SK-N-SH (cell line): Measurements from ENCODE around the gene TMPRSS2. TPM values are rescaled to one million over a fixed set of nuclear protein-coding genes. Genes with fewer than 3 reads are reported as not detected.

ENCODE experiments used
- CTCF ChIA-PET: fragments of 300-600, 350-600 bp; formaldehyde crosslinking; extraction: SDS; loops from one replicate; lab custom pipeline; 2021; lab: Yijun Ruan, JAX
- POLR2A ChIA-PET: fragments of 350-600 bp; sonication (Branson Sonifier 250); formaldehyde crosslinking; extraction: SDS; loops from one replicate; lab custom pipeline; 2020; ENCODE audit warnings: antibody characterized with exemption, inconsistent platforms; lab: Yijun Ruan, JAX
- DNase-seq: peaks from one replicate; pipeline ENCODE4 v3.0.0; 2012
- H2AFZ ChIP-seq: fragments of 200-600 bp; sonication (generic); 2 replicates; pipeline ENCODE4 v1.8.1; 2016; ENCODE audit warnings: antibody characterized with exemption, mild to moderate bottlenecking, low read depth
- H3F3A ChIP-seq: fragments of 200-600 bp; sonication (generic); replicated peaks from 2 replicates; pipeline ENCODE3; 2016; ENCODE audit warnings: antibody characterized with exemption, mild to moderate bottlenecking; ENCODE audit not compliant: insufficient read depth
- H3K27ac ChIP-seq, 2 experiments: fragments of 200-500 bp in 1 of 2; fragments of 200-600 bp in 1 of 2; sonication (Bioruptor generic) in 1 of 2; sonication (generic), shearing (Covaris generic) in 1 of 2; 2 replicates each; pipeline versions ENCODE4 v1.5.1 to v1.6.1; 2014 to 2016; ENCODE audit warnings: low read depth in 2 of 2, inconsistent platforms in 1 of 2, low read length in 1 of 2, mild to moderate bottlenecking in 1 of 2, mixed read lengths in 1 of 2
- H3K27me3 ChIP-seq: fragments of 200-600 bp; sonication (generic), shearing (Covaris generic); 2 replicates; pipeline ENCODE4 v1.6.1; 2016; ENCODE audit warnings: mixed run types; ENCODE audit not compliant: insufficient read depth
- H3K36me3 ChIP-seq, 2 experiments: fragments of 200-500 bp in 1 of 2; fragments of 200-600 bp in 1 of 2; sonication (Bioruptor generic) in 1 of 2; sonication (generic) in 1 of 2; replicated peaks in 1 of 2; 2 replicates each; pipeline versions ENCODE3 to v1.5.1; 2014 to 2016; ENCODE audit warnings: low read length in 1 of 2, mild to moderate bottlenecking in 1 of 2; ENCODE audit not compliant: insufficient read depth in 2 of 2, control insufficient read depth in 1 of 2
- H3K4me1 ChIP-seq, 2 experiments: fragments of 200-500 bp in 1 of 2; fragments of 200-600 bp in 1 of 2; sonication (Bioruptor generic) in 1 of 2; sonication (generic), shearing (Covaris generic) in 1 of 2; 2 replicates each; pipeline versions ENCODE4 v1.5.1 to v1.6.1; 2014 to 2016; ENCODE audit warnings: low read depth in 1 of 2, low read length in 1 of 2, mixed run types in 1 of 2; ENCODE audit not compliant: insufficient read depth in 2 of 2, control insufficient read depth in 1 of 2
- H3K4me2 ChIP-seq: fragments of 200-600 bp; sonication (generic), shearing (Covaris generic); 2 replicates; pipeline ENCODE4 v1.6.1; 2017; ENCODE audit warnings: mixed run types
- H3K4me3 ChIP-seq, 2 experiments: fragments of 200-500 bp in 1 of 2; fragments of 200-600 bp in 1 of 2; sonication (Bioruptor generic) in 1 of 2; sonication (generic), shearing (Covaris generic) in 1 of 2; 2 replicates each; pipeline versions ENCODE4 v1.5.1 to v1.8.1; 2014 to 2016; ENCODE audit warnings: low read depth in 2 of 2, inconsistent platforms in 1 of 2, low read length in 1 of 2, mild to moderate bottlenecking in 1 of 2, mixed read lengths in 1 of 2, moderate library complexity in 1 of 2
- H3K79me2 ChIP-seq: fragments of 200-600 bp; sonication (generic); 2 replicates; pipeline ENCODE4 v1.8.1; 2017; ENCODE audit warnings: mild to moderate bottlenecking; ENCODE audit not compliant: insufficient read depth
- H3K9ac ChIP-seq: fragments of 200-600 bp; sonication (generic); 2 replicates; pipeline ENCODE4 v1.6.1; 2017; ENCODE audit warnings: mixed run types
- H3K9me2 ChIP-seq: fragments of 200-600 bp; sonication (generic); 2 replicates; pipeline ENCODE4 v1.6.1; 2017; ENCODE audit warnings: mixed run types
- H3K9me3 ChIP-seq: fragments of 200-600 bp; sonication (generic); 2 replicates; pipeline ENCODE4 v1.6.1; 2017; ENCODE audit warnings: mixed run types, mild to moderate bottlenecking, moderate library complexity
- H4K20me1 ChIP-seq: fragments of 200-600 bp; sonication (generic); 2 replicates; pipeline ENCODE4 v1.6.1; 2017; ENCODE audit warnings: mild to moderate bottlenecking, mixed run types; ENCODE audit not compliant: insufficient read depth
- CHD2 ChIP-seq: fragments of 150-350 bp; IDR thresholded peaks from 2 replicates; pipeline ENCODE4 v1.6.1; 2018; ENCODE audit warnings: low read length; ENCODE audit not compliant: partially characterized antibody
- ELF1 ChIP-seq: IDR thresholded peaks from 2 replicates; pipeline ENCODE4 v1.4.0; 2012
- EP300 ChIP-seq, 2 experiments: IDR thresholded peaks; 2 replicates each; pipeline versions ENCODE4 v1.4.0 to v1.6.1; 2012; ENCODE audit warnings: borderline replicate concordance in 1 of 2, low read depth in 1 of 2, low read length in 1 of 2
- FOSL2 ChIP-seq: IDR thresholded peaks from 2 replicates; pipeline ENCODE4 v1.4.0; 2012; ENCODE audit warnings: low read depth, mild to moderate bottlenecking, moderate library complexity, borderline replicate concordance
- FOXM1 ChIP-seq: IDR thresholded peaks from 2 replicates; pipeline ENCODE4 v1.4.0; 2012; ENCODE audit warnings: low read depth, mild to moderate bottlenecking
- GABPA ChIP-seq: IDR thresholded peaks from 2 replicates; pipeline ENCODE4 v1.4.0; 2012; ENCODE audit warnings: low read depth, mild to moderate bottlenecking
- MXI1 ChIP-seq: IDR thresholded peaks from 2 replicates; pipeline ENCODE4 v1.6.1; 2012; ENCODE audit warnings: mild to moderate bottlenecking, low read depth, low read length, improper control_type of control experiment
- RCOR1 ChIP-seq: fragments of 150-350 bp; IDR thresholded peaks from 2 replicates; pipeline ENCODE4 v1.6.1; 2017; ENCODE audit warnings: antibody characterized with exemption, low read length
- RFX5 ChIP-seq: IDR thresholded peaks from 2 replicates; pipeline ENCODE4 v1.6.1; 2012; ENCODE audit warnings: mild to moderate bottlenecking, improper control_type of control experiment, low read length
- RXRA ChIP-seq: IDR thresholded peaks from 2 replicates; pipeline ENCODE4 v1.4.0; 2012; ENCODE audit warnings: low read depth, mild to moderate bottlenecking, borderline replicate concordance
- TAF1 ChIP-seq: IDR thresholded peaks from 2 replicates; pipeline ENCODE4 v1.6.1; 2012; ENCODE audit warnings: low read depth, mild to moderate bottlenecking, low read length, moderate library complexity, borderline replicate concordance
- TEAD4 ChIP-seq: IDR thresholded peaks from 2 replicates; pipeline ENCODE4 v1.4.0; 2012; ENCODE audit warnings: mild to moderate bottlenecking, borderline replicate concordance; ENCODE audit not compliant: insufficient read depth
- WGBS: methylation state at CpG from one replicate; pipeline ENCODE4 v1.1.6; 2017; ENCODE audit warnings: low lambda C conversion rate; 5-methylcytosine and 5-hydroxymethylcytosine counted together
- polyA plus RNA-seq, 3 experiments: library from polyadenylated mRNA; depleted of rRNA; stranded (reverse); fragments of >200 nt; gene quantifications; 2 replicates each; pipeline ENCODE4 v1.2.3, GENCODE V29; 2012
- TF ChIP-seq, protein P1 (sequence below): fragments of 150-350 bp; IDR thresholded peaks from 2 replicates; pipeline ENCODE4 v1.6.1; 2016; ENCODE audit warnings: mild to moderate bottlenecking, low read depth, low read length
- TF ChIP-seq, protein P2 (sequence below): IDR thresholded peaks from 2 replicates; pipeline ENCODE4 v1.6.1; 2012; ENCODE audit warnings: mild to moderate bottlenecking, low read depth, low read length, moderate library complexity
- TF ChIP-seq, protein P3 (sequence below): IDR thresholded peaks from 2 replicates; pipeline ENCODE4 v1.4.0; 2012; ENCODE audit warnings: low read depth, borderline replicate concordance

TMPRSS2 gene
- polyA plus RNA-seq, 1 of the 3 experiments (the other 2 are of a cell fraction): not detected

DNA sequence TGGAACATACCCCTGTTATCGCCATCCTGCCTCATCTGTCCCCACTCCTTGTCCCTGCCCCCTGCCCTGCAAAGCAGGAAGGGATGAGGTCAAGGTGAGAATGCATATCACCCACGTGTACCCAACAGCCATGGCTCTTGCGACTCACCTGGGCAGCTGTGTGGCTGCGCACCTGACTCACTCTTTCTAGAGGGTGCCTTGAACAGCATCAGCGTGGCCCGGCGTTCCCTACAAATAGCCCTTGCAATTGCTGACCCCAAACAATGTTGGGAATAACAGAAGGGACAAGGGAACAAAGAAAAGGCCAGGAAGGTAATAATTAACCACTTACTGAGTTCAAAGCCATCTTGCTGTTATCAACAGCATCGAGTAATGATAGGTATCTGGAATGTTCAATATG lies 10.2 kb downstream of the TMPRSS2 start:
- TF ChIP-seq TEAD4: no peak
- H3K9ac ChIP-seq: no peak overlapping the region
- ChIA-PET CTCF (no interaction called here), POLR2A (no interaction called here)
- H3K4me1 ChIP-seq: no peaks in the 10 kb centered on the region
- no peaks in the 10 kb centered on the region for H3K9me2 ChIP-seq
- no peaks in the 10 kb centered on the region for H3K79me2 ChIP-seq
- no peaks in the 10 kb centered on the region for H4K20me1 ChIP-seq
- no peak overlapping the region for H3K4me3 ChIP-seq
- no peak overlapping the region for H3K4me2 ChIP-seq
- WGBS: 60% methylated on average over 8 of the region's 8 CpGs
- H3K9me3 ChIP-seq: no peaks in the 10 kb centered on the region
- H3K27ac ChIP-seq: no peak overlapping the region
- H3K27me3 ChIP-seq: peaks cover 38% of the 10 kb centered on the region; the same call in 1 of the 2 replicates
- no peak overlapping the region for H2AFZ ChIP-seq
- no peaks in the 10 kb centered on the region for H3F3A ChIP-seq
- no peak for DNase-seq
- no peaks in the 10 kb centered on the region for H3K36me3 ChIP-seq

DNA sequence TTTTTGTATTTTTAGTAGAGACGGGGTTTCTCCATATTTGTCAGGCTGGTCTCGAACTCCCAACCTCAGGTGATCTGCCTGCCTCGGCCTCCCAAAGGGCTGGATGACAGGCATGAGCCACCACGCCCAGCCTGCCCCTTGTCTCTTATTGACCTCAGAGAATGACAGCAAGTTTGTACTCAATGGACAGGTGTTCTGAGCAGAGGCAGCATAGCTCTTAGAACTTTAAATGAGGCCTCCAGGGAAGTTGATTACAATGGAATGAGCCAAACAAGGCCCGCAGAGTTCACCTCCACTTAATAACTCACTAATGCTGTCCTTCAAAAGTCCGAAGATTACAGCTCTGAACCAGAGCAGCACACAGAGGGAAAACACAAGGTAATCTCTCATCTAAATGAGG lies 10.9 kb downstream of the TMPRSS2 start:
- ChIA-PET POLR2A (no interaction called here), CTCF (no interaction called here)
- no peaks in the 10 kb centered on the region for H3K9me2 ChIP-seq
- H3F3A ChIP-seq: no peaks in the 10 kb centered on the region
- 12% methylated on average over 6 of the region's 6 CpGs for WGBS
- TF ChIP-seq RFX5 (no peak), RXRA (no peak), RCOR1 (no peak), ELF1 (no peak), TAF1 (no peak), EP300 (IDR thresholded peaks at IDR 0.05; ENCODE audit: borderline replicate concordance in 1 of 2, low read depth in 1 of 2, low read length in 1 of 2) (no peak), FOXM1 (no peak), MXI1 (no peak), CHD2 (no peak), GABPA (no peak), FOSL2 (no peak)
- TF ChIP-seq, protein P1, sequence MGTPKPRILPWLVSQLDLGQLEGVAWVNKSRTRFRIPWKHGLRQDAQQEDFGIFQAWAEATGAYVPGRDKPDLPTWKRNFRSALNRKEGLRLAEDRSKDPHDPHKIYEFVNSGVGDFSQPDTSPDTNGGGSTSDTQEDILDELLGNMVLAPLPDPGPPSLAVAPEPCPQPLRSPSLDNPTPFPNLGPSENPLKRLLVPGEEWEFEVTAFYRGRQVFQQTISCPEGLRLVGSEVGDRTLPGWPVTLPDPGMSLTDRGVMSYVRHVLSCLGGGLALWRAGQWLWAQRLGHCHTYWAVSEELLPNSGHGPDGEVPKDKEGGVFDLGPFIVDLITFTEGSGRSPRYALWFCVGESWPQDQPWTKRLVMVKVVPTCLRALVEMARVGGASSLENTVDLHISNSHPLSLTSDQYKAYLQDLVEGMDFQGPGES: no peak
- TF ChIP-seq, protein P2, sequence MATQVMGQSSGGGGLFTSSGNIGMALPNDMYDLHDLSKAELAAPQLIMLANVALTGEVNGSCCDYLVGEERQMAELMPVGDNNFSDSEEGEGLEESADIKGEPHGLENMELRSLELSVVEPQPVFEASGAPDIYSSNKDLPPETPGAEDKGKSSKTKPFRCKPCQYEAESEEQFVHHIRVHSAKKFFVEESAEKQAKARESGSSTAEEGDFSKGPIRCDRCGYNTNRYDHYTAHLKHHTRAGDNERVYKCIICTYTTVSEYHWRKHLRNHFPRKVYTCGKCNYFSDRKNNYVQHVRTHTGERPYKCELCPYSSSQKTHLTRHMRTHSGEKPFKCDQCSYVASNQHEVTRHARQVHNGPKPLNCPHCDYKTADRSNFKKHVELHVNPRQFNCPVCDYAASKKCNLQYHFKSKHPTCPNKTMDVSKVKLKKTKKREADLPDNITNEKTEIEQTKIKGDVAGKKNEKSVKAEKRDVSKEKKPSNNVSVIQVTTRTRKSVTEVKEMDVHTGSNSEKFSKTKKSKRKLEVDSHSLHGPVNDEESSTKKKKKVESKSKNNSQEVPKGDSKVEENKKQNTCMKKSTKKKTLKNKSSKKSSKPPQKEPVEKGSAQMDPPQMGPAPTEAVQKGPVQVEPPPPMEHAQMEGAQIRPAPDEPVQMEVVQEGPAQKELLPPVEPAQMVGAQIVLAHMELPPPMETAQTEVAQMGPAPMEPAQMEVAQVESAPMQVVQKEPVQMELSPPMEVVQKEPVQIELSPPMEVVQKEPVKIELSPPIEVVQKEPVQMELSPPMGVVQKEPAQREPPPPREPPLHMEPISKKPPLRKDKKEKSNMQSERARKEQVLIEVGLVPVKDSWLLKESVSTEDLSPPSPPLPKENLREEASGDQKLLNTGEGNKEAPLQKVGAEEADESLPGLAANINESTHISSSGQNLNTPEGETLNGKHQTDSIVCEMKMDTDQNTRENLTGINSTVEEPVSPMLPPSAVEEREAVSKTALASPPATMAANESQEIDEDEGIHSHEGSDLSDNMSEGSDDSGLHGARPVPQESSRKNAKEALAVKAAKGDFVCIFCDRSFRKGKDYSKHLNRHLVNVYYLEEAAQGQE: no peak
- TF ChIP-seq, protein P3, sequence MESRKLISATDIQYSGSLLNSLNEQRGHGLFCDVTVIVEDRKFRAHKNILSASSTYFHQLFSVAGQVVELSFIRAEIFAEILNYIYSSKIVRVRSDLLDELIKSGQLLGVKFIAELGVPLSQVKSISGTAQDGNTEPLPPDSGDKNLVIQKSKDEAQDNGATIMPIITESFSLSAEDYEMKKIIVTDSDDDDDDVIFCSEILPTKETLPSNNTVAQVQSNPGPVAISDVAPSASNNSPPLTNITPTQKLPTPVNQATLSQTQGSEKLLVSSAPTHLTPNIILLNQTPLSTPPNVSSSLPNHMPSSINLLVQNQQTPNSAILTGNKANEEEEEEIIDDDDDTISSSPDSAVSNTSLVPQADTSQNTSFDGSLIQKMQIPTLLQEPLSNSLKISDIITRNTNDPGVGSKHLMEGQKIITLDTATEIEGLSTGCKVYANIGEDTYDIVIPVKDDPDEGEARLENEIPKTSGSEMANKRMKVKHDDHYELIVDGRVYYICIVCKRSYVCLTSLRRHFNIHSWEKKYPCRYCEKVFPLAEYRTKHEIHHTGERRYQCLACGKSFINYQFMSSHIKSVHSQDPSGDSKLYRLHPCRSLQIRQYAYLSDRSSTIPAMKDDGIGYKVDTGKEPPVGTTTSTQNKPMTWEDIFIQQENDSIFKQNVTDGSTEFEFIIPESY: no peak
- H4K20me1 ChIP-seq: no peaks in the 10 kb centered on the region
- H3K79me2 ChIP-seq: no peaks in the 10 kb centered on the region
- no peaks in the 10 kb centered on the region for H3K36me3 ChIP-seq
- H3K27ac ChIP-seq: no peak overlapping the region
- DNase-seq: no peak
- H3K9ac ChIP-seq: no peak overlapping the region
- H3K4me1 ChIP-seq: no peaks in the 10 kb centered on the region
- no peak overlapping the region for H3K4me3 ChIP-seq
- no peak overlapping the region for H2AFZ ChIP-seq
- H3K9me3 ChIP-seq: no peaks in the 10 kb centered on the region
- H3K27me3 ChIP-seq: peaks cover 41% of the 10 kb centered on the region; the same call in 1 of the 2 replicates
- H3K4me2 ChIP-seq: no peak overlapping the region
